ENCODE results near the gene FCHO2.

DNA sequence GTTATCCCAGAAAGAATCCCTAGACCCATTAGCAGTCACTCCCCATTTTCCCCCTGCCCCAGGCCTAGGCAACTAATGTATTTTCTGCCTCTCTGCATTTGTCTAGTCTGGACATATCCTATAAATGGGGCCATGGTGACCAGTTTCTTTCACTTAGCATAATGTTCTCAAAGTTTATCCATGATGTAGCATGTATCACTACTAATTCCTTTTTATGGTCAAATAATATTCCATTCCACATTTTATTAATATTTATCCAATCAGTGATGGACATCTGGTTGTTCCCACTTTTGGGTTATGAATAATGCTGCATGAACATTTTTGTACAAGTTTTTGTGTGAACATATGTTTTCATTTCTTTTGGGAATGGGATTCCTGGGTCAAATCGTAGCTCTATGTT is 1.5 kb downstream of the FCHO2 start:
- TF ChIP-seq, protein P1, sequence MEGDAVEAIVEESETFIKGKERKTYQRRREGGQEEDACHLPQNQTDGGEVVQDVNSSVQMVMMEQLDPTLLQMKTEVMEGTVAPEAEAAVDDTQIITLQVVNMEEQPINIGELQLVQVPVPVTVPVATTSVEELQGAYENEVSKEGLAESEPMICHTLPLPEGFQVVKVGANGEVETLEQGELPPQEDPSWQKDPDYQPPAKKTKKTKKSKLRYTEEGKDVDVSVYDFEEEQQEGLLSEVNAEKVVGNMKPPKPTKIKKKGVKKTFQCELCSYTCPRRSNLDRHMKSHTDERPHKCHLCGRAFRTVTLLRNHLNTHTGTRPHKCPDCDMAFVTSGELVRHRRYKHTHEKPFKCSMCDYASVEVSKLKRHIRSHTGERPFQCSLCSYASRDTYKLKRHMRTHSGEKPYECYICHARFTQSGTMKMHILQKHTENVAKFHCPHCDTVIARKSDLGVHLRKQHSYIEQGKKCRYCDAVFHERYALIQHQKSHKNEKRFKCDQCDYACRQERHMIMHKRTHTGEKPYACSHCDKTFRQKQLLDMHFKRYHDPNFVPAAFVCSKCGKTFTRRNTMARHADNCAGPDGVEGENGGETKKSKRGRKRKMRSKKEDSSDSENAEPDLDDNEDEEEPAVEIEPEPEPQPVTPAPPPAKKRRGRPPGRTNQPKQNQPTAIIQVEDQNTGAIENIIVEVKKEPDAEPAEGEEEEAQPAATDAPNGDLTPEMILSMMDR (IDR thresholded peaks at IDR 0.05; ENCODE audit: low read depth, low read length): no peak
- TF ChIP-seq EZH2phosphoT487 (IDR thresholded peaks at IDR 0.05; ENCODE audit: low read depth): no peak
